Measurements from ENCODE around the gene PLEKHG4B.

DNA sequence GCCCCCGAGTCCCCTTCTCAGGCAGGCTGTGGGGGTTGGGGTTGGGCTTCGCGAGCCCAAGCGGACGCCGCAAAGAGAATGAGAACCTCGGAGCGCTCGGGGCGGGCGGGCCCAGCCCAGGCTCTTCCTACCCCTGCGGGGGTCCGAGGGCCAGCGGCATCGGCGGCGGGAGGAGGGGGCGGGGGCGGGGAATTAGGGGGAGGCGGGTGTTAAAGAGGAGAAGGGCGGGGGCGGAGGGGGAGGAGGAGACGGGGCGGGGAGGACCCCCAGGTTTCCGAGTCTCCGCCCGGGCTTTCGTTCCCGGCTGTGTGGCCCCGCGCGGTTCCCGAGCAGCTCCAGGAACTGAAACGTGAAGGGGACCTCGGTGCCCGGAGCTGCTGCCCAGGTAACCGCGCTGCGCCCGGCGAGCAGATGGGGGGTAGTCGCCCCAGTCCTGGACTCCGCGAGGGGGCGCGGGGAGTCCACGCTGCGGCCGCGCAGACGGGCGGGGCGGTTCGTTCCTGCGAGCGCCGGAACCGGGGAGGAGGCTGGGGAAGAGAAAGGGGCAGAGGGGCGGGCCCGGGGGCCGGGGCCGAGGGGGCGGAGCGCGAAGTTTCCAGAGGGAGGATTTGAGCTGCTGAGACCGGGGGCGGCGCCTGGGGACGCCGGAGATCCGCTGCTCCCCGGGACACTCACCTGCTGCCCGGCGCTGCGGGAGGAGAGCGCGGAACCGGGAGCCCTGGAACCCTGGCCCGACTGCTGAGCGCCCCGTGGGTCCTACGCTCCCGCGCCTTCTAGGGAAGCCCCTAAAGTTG lies 38.4 kb upstream of the PLEKHG4B start:
- TF ChIP-seq CTCF (IDR thresholded peaks at IDR 0.05; ENCODE audit: low read length) (no peak), EZH2 (optimal IDR thresholded peaks at IDR 0.05; ENCODE audit: low read depth, low read length) (no peak)

All from MM.1S (cell line).